GM13977 (cell line): ENCODE results near the gene TMEM45B.

Experiments used
- DNase-seq: peaks from one replicate; pipeline ENCODE4 v3.0.0; 2012; ENCODE audit warnings: low spot score
- in situ Hi-C: fragments of 300-500 bp; cut with MboI; formaldehyde crosslinking; loops from one replicate; pipeline ENCODE4 v1.12.0; 2022; ENCODE audit warnings: low sequenced_read_pairs, low pct_unique_long_range_greater_than_20kb, mixed read lengths, inconsistent platforms; ENCODE audit not compliant: unreplicated experiment
- TF ChIP-seq, protein P1 (sequence below): IDR thresholded peaks from 2 replicates; pipeline ENCODE4 v1.5.1; 2012; ENCODE audit warnings: mild to moderate bottlenecking, control low read depth; ENCODE audit not compliant: insufficient read depth; ENCODE audit errors: extremely low read depth, missing control alignments

Gene TMEM45B

DNA sequence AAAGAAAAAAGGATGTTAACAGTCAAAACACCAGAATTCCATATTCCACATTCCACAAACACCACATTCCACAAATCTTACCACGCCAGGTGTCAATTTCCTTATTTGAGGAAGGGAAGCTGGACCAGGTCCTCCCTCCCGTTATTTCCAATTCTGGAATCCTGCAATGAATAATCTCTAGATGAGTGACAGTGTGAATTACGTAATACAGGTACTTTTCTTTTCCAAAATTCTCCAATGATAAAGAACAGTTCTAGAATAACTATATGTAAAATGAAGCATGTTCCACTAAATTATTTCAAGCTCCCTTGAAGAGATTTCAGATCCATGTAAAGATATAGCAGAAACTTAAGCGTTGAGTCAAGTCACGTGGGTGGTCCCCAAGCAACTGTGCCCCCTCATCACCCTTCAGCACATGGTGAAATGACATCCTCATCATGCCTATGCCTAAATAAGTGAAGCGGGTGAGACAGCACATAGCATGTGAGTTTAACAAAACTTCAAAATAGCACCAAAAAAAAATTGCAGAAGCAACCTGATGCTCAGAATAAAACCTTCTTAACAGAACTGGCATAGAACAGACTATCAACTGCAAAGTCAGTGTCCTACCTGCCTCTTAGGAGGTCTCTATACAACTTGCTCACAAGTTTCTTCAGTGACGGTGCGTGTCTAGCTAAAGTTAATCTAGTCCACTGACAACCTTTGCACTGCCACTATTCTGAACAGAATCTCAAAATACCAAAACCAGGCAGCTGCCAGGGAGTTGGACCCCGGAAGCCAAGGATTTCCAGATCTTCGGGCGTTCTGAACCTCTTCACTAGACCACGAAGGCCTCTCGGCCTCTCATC lies 78.9 kb downstream of the TMEM45B start:
- in situ Hi-C loops: no loop called here
- TF ChIP-seq, protein P1, sequence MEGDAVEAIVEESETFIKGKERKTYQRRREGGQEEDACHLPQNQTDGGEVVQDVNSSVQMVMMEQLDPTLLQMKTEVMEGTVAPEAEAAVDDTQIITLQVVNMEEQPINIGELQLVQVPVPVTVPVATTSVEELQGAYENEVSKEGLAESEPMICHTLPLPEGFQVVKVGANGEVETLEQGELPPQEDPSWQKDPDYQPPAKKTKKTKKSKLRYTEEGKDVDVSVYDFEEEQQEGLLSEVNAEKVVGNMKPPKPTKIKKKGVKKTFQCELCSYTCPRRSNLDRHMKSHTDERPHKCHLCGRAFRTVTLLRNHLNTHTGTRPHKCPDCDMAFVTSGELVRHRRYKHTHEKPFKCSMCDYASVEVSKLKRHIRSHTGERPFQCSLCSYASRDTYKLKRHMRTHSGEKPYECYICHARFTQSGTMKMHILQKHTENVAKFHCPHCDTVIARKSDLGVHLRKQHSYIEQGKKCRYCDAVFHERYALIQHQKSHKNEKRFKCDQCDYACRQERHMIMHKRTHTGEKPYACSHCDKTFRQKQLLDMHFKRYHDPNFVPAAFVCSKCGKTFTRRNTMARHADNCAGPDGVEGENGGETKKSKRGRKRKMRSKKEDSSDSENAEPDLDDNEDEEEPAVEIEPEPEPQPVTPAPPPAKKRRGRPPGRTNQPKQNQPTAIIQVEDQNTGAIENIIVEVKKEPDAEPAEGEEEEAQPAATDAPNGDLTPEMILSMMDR: no peak

DNA sequence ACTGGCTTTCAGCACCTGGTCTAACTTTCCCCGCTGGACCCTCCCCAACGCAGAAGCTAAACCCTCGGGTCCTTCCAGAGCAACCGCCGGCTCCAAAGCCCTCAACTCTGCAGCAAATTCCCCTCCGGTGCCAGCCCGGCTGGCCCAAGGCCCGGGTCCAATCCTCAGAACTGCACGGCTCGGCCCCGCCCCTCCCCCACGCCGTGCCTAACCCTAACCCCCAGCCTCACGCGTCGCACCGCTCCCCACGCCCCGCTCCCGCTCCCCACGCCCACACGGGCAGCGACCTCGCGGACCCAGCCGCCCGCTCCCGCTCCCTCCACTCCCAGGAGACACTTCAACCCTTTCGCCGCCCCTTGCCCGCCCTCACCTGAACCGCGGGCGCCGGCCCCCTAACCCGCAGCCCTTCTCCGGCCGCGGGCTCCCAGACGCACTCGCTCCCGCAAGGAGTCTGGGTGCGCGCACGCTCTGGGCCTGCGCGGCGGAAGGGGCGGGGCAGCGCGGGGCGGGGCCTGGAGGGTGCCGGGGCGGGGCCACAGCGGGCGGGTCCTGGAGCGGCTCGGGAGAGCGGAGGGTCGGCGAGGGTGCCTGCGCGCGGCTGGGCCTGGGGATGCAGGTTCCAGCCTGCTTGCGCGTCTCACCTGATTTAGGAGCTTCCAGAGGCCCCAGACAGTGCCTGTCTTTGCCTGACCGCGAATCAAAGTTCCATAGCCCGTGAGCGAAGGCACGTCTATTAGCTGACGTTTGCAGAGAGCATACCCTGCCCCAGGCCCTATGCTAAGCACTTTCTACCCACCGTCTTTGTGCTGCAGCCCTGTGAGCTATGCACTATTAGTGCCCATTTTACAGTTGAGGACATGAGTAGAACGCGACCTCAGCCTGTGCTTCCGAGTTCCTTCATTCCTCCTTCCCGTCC lies 79.7 kb downstream of the TMEM45B start, which contains the start of gene NFRKB:
TSS of gene NFRKB (minus strand) at position 453 of the 916 bp plus-strand sequence. CDS start 2,729 bp downstream, outside the sequence.
- TF ChIP-seq, protein P1: no peak
- in situ Hi-C loops: no loop called here
- peak; percentile 98 for DNase-seq

More for the DNA sequence above, 78.9 kb downstream of the TMEM45B start:
- peak; percentile 30 for DNase-seq

DNA sequence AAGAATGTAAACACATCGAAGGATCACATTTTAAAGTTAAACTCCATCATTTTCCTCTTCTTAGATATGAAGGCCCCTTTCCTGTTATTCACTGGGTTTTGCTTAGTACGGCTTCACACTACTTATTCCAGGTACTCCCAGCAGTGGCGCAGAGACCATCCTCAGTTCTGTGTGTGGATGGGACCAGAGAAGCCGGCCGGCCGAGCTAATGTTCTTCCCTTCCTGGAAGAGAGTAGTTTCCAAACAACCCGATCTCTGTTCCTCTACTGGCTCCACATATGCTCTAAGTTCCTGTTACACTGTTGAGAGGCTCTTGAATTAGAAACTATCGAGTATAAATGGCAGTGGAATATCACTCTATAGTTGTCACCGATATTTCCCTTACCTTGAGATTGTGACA lies 80.4 kb downstream of the TMEM45B start:
- DNase-seq: no peak
- in situ Hi-C loops: no loop called here
- TF ChIP-seq, protein P1: no peak

DNA sequence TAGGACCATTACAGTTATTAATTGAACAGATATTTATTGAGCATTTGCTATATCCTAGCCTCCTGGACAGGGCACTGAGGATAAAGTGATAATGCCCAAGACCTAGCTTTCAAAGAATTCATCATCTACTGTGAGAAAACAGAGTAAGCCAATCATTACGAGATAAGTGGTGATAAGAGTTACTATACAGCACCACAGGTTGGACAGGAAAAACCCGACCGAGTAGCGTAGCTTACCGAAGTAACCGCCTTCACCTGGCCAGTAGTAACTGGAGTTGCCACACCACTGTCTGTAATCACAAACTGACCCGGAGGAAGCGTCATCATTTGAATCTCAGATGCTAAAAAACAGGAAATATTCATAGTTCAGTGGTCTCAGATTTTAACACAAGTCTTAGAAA lies 89.8 kb downstream of the TMEM45B start:
- in situ Hi-C loops: no loop called here
- TF ChIP-seq, protein P1: no peak
- DNase-seq: no peak
